ENCODE data around the gene AHRR. TPM values are rescaled to one million over a fixed set of nuclear protein-coding genes. Genes with fewer than 3 reads are reported as not detected.

Gene AHRR
- total RNA-seq, 1 experiment from 2014 or later, result 1.3 TPM

DNA sequence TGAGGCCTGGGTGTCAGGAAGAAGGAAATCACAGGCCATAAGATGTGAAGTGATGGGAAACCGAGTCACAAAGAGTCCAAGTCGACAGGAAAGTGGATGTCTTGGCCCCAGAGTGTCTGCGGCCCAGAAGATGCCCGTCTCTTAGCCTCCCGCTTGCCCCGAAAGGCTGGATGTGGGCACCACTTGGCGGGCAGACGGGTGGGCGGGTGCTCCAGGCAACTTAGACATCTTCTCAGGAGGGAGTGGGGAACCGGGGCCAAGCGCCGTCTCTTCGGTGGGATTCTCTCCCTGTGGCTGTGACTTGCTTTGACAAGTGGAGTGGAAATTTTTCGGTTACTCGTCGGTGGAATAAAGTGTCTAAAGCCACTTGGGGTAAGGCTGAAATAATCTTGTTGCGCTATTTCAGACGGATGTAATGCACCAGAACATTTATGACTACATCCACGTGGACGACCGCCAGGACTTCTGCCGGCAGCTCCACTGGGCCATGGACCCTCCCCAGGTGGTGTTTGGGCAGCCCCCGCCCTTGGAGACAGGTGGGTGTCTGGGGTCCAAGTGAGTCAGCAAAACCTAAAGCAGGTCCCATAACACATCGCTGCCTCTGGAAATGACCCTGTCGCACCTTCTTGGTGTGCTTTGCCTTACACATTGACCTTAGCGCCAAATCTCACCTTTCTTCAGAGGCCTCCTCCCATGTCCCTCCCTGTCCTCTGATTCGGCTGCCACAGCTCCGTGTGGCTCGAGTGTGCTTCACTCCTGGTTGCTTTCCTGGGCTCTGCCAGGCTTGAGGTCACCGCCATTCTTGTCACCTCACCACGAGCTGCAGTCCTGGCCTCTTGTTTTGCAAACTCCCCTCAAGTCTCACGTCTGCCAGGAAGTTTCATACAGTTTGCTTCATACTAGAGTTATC is 101.1 kb downstream of the AHRR start:
- DNase-seq, result no peak
- no peak overlapping the region for H3K27ac Mint-ChIP-seq (ENCODE audit: unreplicated experiment)
- H3K27me3 Mint-ChIP-seq (ENCODE audit: unreplicated experiment), result peaks cover 17% of the 10 kb centered on the region
- peaks cover 7% of the 10 kb centered on the region for H3K9me3 Mint-ChIP-seq (ENCODE audit: low read depth, unreplicated experiment)
- intact Hi-C loops (cut with micrococcal nuclease; ENCODE audit: unreplicated experiment), result no loop called here
- H3K4me3 Mint-ChIP-seq (ENCODE audit: low read depth, unreplicated experiment), result no peak overlapping the region
- no peaks in the 10 kb centered on the region for H3K36me3 Mint-ChIP-seq (ENCODE audit: insufficient read depth, unreplicated experiment)
- H3K4me1 Mint-ChIP-seq (ENCODE audit: low read depth, unreplicated experiment), result no peaks in the 10 kb centered on the region
- no TSS peak for BruUV-seq (replicated peaks)
- CTCF ChIA-PET, result no interaction called here
- TF ChIP-seq, protein P1, sequence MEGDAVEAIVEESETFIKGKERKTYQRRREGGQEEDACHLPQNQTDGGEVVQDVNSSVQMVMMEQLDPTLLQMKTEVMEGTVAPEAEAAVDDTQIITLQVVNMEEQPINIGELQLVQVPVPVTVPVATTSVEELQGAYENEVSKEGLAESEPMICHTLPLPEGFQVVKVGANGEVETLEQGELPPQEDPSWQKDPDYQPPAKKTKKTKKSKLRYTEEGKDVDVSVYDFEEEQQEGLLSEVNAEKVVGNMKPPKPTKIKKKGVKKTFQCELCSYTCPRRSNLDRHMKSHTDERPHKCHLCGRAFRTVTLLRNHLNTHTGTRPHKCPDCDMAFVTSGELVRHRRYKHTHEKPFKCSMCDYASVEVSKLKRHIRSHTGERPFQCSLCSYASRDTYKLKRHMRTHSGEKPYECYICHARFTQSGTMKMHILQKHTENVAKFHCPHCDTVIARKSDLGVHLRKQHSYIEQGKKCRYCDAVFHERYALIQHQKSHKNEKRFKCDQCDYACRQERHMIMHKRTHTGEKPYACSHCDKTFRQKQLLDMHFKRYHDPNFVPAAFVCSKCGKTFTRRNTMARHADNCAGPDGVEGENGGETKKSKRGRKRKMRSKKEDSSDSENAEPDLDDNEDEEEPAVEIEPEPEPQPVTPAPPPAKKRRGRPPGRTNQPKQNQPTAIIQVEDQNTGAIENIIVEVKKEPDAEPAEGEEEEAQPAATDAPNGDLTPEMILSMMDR (IDR thresholded peaks at IDR 0.05; ENCODE audit: unreplicated experiment), result no peak

DNA sequence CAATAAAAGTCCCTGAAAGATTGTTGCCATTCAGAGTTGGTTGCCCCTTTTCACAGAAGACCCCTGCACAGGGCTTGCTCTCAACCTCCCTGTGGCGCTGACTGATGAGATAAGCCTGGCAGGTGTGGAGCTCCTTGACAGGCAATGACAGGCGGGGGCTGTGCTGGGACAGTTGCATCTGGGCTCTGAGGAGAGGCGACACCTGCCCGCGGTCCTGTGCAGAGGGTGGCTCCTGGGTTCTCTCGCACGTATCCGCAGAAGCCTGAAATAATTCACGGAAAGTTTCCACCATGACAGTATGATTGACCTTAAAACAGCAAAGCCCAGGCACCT is 101.7 kb downstream of the AHRR start:
- DNase-seq, result no peak
- Mint-ChIP-seq H3K9me3 (ENCODE audit: low read depth, unreplicated experiment) (peaks cover 7% of the 10 kb centered on the region), H3K27ac (ENCODE audit: unreplicated experiment) (no peak overlapping the region), H3K4me3 (ENCODE audit: low read depth, unreplicated experiment) (no peak overlapping the region), H3K36me3 (ENCODE audit: insufficient read depth, unreplicated experiment) (no peaks in the 10 kb centered on the region), H3K4me1 (ENCODE audit: low read depth, unreplicated experiment) (no peaks in the 10 kb centered on the region), H3K27me3 (ENCODE audit: unreplicated experiment) (peaks cover 17% of the 10 kb centered on the region)
- no TSS peak for BruUV-seq (replicated peaks)
- CTCF ChIA-PET, result no interaction called here
- intact Hi-C loops (cut with micrococcal nuclease; ENCODE audit: unreplicated experiment), result no loop called here
- TF ChIP-seq, protein P1 (IDR thresholded peaks at IDR 0.05; ENCODE audit: unreplicated experiment), result no peak

DNA sequence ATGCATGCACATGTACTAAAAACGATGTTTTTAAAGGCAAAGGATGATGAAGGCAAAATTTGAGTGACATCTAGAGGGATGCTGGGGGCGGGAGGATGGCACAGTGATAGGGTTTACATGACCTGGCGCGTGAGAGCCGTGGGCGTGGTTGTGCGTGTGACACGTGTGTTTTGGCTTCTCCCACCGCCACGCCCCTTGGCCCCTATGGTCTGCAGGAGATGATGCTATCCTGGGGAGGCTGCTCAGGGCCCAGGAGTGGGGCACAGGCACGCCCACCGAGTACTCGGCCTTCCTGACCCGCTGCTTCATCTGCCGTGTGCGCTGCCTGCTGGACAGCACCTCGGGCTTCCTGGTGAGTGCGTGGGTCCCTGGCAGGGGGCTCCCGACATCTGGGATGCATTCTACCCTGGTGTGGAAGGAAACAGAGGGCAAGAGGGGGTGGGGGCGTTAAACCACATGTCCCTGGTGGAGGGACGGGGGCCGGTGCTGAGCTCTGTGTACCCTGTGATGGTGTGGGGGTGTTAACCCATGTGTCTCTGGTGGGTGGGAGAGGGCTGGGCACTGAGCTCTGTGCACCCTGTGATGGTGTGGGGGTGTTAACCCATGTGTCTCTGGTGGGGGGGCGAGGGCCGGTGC is 102.2 kb downstream of the AHRR start:
- Mint-ChIP-seq H3K4me1 (ENCODE audit: low read depth, unreplicated experiment) (no peaks in the 10 kb centered on the region), H3K9me3 (ENCODE audit: low read depth, unreplicated experiment) (peaks cover 7% of the 10 kb centered on the region), H3K4me3 (ENCODE audit: low read depth, unreplicated experiment) (no peak overlapping the region), H3K27ac (ENCODE audit: unreplicated experiment) (no peak overlapping the region), H3K36me3 (ENCODE audit: insufficient read depth, unreplicated experiment) (no peaks in the 10 kb centered on the region), H3K27me3 (ENCODE audit: unreplicated experiment) (peaks cover 17% of the 10 kb centered on the region)
- CTCF ChIA-PET, result no interaction called here
- DNase-seq, result no peak
- TF ChIP-seq, protein P1 (IDR thresholded peaks at IDR 0.05; ENCODE audit: unreplicated experiment), result no peak
- BruUV-seq (replicated peaks), result no TSS peak
- intact Hi-C loops (cut with micrococcal nuclease; ENCODE audit: unreplicated experiment), result no loop called here

DNA sequence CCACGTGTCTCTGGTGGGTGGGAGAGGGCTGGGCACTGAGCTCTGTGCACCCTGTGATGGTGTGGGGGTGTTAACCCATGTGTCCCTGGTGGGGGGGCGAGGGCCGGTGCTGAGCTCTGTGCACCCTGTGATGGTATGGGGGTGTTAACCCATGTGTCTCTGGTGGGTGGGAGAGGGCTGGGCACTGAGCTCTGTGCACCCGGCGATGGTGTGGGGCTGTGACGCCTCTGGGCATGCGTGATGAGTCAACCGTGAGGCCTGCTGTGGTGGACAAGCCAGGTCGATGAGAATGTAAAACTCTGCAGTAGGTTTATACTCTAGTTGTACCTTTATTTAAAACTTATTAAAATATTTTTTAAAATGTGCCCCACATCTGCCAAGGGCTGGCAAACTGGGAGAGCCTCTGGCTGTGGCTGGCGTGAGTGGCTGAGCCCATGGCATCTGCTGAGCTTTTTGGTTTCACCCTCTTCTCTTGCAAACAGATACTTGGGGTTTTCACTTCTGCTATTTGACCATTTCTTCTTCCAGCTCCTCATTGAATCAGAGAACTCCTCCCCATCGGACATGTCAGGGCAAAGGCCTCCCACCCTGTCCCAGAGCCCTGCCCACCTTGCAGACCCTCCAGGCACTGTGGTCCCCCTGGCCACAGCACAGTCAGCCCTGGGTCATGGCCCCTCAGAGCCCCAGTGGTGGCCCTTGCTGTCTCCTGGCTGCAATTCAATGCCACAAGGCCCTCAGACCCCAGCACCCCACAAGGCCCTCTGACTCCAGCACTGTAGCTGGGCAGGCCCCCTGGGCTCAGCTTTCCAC is 103.0 kb downstream of the AHRR start:
- no TSS peak for BruUV-seq (replicated peaks)
- DNase-seq, result no peak
- H3K27ac Mint-ChIP-seq (ENCODE audit: unreplicated experiment), result no peak overlapping the region
- CTCF ChIA-PET, result interaction anchor here (1.6 kb wide), 1 partner anchor 236 kb away, joined by 4 read pairs; no protein-coding TSS in a partner anchor
- intact Hi-C loops (cut with micrococcal nuclease; ENCODE audit: unreplicated experiment), result no loop called here
- H3K9me3 Mint-ChIP-seq (ENCODE audit: low read depth, unreplicated experiment), result peaks cover 7% of the 10 kb centered on the region
- TF ChIP-seq, protein P1 (IDR thresholded peaks at IDR 0.05; ENCODE audit: unreplicated experiment), result no peak
- no peak overlapping the region for H3K4me3 Mint-ChIP-seq (ENCODE audit: low read depth, unreplicated experiment)
- no peaks in the 10 kb centered on the region for H3K36me3 Mint-ChIP-seq (ENCODE audit: insufficient read depth, unreplicated experiment)
- H3K27me3 Mint-ChIP-seq (ENCODE audit: unreplicated experiment), result peaks cover 17% of the 10 kb centered on the region
- H3K4me1 Mint-ChIP-seq (ENCODE audit: low read depth, unreplicated experiment), result no peaks in the 10 kb centered on the region

Measured in Calu3 (cell line).